Hematopoietic multipotent progenitor cell treated with erythropoietin and hydrocortisone succinate and interleukin-3 and kit ligand, for 4 days (in vitro differentiated cells): Measurements from ENCODE around the gene TRMT10B.
"Not testable (repeated sequence)": the region's sequence is repeated elsewhere in the genome, so short reads cannot be mapped to it uniquely, and the experiment has no call there.

Experiments used
- DNase-seq: peaks from one replicate; pipeline ENCODE4 v3.0.0-alpha.2; 2015

The TRMT10B gene

GRCh38 chr9:37751704-37752103 is 1.9 kb upstream of the TRMT10B start:
- DNase-seq = not testable (repeated sequence)

DNA sequence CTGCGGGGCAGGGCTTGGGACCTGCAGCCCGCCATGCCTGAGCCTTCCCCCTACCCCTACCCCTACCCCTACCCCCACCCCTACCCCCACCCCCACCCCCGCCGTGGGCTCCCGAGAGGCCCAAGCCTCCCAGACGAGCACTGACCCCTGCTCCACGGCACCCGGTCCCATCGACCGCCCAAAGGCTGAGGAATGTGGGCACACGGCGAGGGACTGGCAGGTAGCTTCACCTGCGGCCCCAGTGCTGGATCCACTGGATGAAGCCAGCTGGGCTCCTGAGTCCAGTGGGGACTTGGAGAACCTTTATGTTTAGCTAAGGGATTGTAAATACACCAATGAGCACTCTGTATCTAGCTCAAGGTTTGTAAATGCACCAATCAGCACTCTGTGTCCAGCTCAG is 1.5 kb upstream of the TRMT10B start:
- not testable (repeated sequence) for DNase-seq

DNA sequence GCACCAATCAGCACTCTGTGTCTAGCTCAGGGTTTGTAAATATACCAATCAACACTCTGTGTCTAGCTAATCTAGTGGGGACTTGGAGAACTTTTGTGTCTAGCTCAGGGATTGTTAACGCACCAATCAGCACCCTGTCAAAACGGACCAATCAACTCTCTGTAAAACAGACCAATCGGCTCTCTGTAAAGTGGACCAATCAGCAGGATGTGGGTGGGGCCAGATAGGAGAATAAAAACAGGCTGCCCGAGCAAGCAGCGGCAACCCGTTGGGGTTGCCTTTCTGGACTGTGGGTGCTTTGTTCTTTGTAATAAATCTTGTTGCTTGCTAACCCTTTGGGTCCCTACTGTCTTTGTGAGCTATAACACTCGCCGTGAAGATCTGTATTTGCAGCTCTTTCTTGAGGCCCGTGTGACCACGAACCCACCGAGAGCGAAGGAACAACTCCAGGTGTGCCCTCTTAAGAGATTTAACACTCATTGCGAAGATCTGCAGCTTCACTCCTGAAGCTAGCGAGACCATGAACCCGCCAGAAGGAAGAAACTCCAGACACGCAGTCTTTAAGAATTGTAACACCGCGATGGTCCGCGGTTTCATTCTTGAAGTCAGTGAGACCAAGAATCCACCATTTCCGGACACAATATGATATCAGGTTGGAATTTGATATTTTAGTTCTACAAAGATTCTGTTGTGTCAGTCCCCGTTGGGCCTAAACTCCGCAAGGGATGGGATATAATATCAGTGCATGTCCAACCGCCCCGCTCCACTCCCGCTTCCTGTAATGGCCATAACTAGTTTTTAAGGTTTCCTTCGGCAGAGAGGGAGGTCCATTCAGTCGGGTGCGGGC is 740 bp upstream of the TRMT10B start:
- no peak for DNase-seq

DNA sequence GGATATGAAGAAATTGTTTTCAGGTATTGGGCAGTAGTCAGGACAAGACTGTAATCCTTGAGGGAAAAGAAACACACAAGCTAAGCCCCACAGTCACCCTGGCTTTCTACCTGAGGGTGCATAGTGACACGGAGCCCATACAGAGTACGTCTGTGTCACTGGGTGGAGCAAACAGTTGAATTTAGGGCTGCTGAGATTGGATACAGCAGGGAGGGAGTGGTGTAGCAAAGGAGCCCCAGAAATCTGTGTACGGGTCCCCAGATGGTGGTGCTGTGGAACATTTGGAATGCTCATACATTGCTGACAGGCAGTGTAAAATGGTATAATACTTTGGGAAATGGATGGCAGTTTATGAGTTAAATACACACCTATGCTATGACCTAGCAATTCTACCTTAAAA is 5.1 kb downstream of the TRMT10B start:
- no peak for DNase-seq

DNA sequence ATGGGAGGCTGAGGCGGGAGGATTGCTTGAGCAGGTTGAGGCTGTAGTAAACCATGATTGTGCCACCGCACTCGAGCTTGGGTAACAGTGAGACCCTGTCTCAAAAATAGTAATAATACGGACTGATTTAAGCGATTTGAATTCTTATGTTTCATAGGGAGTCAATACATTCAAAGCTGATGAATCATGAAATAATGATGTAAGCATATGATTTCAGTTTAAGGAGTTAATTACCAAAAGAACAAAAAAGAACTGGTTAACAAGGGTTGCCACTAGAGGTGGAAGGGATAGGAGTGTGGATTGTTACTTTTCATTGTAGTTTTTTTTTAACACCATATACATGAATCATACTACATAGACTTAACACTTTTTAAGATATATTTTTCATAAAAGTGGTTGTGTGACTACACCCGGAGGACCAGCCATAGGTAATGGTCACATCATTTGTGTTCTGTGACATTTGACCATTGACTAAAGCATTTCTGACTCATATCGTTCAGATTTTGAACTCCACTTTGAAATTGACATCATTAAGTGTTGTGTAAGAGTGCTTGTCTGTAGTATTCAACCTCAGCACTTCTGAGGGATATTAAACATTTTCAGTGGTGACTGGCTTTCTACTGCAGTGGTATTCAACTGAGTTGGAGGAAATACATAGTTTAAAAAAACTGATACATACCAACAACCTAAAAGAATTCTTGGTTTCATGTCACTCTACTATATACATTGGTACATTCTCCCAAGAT is 7.0 kb downstream of the TRMT10B start:
- no peak for DNase-seq

DNA sequence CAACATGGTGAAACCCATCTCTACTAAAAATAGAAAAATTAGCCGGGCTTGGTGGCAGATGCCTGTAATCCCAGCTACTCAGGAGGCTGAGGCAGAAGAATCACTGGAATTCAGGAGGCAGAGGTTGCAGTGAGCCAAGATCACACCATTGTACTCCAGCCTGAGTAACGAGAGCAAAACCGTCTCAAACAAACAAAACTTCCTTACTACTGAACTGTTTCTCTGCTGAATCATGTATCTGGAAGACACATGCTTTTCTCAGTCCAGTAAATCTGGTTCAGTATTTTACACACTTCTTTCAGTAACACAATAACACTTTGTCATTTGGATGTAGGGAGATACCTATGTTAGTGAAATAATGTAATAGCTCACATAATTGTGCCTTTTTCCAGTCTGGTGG is 7.9 kb downstream of the TRMT10B start:
- no peak for DNase-seq

DNA sequence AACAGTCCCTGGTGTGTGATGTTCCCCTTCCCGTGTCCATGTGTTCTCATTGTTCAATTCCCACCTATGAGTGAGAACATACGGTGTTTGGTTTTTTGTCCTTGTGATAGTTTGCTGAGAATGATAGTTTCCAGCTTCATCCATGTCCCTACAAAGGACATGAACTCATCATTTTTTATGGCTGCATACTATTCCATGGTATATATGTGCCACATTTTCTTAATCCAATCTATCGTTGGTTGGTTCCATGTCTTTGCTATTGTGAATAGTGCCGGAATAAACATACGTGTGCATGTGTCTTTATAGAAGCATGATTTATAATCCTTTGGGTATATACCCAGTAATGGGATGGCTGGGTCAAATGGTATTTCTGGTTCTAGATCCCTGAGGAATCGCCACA is 11.7 kb downstream of the TRMT10B start:
- DNase-seq = not testable (repeated sequence)

GRCh38 chr9:37769306-37769705 is 15.7 kb downstream of the TRMT10B start:
- peak; percentile 44 for DNase-seq

DNA sequence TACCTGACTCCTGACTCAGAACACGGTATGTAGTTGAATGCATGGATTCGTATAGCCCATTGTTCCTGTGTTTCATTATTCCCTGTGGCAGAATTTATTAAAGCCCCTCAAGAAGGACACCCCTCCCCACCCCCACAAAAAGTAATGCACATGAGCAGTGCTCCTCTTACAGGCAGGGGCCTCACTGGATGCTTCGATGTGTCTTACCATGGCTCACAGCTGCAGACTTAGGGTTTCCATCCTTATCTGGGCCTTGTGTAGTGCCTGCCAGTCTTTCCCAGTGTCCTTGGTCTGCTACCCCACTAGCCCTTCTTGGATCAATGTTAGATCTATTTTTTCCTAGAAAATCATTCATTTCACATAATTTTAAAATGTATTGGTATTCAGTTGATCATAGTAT is 16.4 kb downstream of the TRMT10B start:
- no peak for DNase-seq

- DNase-seq = no peak
These were observed 21.8 kb downstream of the TRMT10B start for GRCh38 chr9:37775216-37775919.

- DNase-seq = no peak
These were observed 22.7 kb downstream of the TRMT10B start for GRCh38 chr9:37776328-37776727.

GRCh38 chr9:37778534-37778933 is 24.9 kb downstream of the TRMT10B start:
- no peak for DNase-seq

GRCh38 chr9:37784291-37784615 is 30.6 kb downstream of the TRMT10B start:
- DNase-seq = no peak

DNA sequence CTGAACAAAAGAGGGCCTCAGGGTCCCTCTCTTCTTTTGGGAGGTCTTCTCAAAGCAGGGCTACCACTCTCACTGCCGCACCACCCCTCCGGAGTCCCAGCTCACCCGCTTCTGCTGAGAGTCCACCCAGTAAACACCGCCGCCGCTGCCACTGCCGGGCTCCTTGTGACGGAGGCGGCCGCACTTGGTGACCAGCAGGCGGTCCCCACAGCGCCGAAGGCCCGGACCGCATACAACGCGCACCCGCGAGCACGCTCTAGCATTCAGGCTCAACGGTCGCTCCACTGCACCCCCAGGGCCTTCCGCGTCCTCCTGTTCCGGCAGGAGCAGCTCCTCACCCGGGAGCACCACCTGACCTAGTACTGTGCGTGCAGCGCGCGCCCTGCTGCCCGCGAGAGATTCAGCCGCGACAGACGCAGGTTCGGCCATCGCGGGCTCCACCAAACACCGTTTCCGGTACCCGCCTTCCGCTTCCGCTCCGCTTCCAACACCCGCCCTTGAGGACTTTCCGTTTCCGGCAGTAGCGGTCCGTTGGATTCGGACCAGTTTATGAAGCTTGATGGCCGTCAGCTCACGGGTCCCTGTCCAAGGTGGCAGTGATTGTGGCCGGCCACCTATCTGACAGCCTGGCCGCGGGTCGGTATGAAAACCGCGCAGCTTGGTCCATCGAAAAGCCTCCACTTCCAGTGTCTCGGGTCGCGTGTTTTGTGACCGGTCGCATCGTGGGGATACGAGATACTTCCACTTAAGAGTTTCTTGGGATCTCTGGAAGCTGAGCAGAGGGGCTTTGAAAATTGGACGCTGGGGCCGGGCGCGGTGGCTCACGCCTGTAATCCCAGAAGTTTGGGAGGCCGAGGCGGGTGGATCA is 31.2 kb downstream of the TRMT10B start, which contains the start of gene EXOSC3:
EXOSC3 (minus strand) TSS at position 449 of the 868 bp plus-strand sequence; CDS start at position 429, 20 bp downstream.
- peak; percentile 98 for DNase-seq

- DNase-seq = no peak
These were observed 33.5 kb downstream of the TRMT10B start for GRCh38 chr9:37787059-37787458.

- no peak for DNase-seq
These were observed 34.7 kb downstream of the TRMT10B start for GRCh38 chr9:37788332-37788731.

GRCh38 chr9:37790096-37790495 is 36.5 kb downstream of the TRMT10B start:
- no peak for DNase-seq

DNA sequence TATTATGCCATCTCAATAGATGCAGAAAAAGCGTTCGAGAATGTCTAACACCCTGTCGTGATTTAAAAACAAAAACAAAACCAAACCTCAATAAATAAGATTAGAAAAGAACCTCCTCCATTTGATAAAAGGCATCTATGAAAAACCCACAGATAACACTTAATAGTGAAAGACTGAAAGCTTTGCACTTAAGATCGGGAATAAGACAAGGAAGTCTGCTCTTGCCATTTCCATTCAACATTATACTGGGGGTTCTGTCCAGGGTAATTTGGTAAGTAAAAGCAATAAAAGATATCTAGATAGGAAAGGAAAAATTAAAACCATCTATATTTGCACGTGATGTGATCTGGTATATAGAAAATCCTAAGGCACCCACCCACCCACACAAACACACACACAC is 38.5 kb downstream of the TRMT10B start:
- no peak for DNase-seq

DNA sequence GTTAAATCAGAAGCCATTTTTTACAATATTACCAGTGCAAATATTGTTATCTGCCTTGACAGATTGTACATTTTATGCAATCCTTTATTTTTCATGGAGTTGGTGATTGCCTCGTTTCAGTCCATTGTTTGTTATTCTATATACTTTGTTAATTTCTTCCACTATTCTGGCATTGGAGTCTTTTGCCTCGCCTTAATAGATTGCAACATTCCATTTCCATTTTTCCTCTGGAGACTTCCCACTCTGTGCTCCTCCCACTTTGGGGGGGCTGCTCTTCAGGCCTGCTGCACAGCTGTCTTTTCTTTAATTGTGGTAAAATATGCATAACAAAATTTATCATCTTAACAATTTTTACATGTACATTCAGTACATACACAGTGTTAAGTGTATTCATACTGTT is 42.6 kb downstream of the TRMT10B start:
- no peak for DNase-seq

- DNase-seq = no peak
These were observed 45.1 kb downstream of the TRMT10B start for GRCh38 chr9:37798677-37799076.

- peak; percentile 91 for DNase-seq
These were observed 47.2 kb downstream of the TRMT10B start, which contains the start of gene DCAF10 for GRCh38 chr9:37800631-37801286. TSS of gene DCAF10 (plus strand) at chr9:37800797. CDS start at chr9:37800867, 70 bp downstream.

DNA sequence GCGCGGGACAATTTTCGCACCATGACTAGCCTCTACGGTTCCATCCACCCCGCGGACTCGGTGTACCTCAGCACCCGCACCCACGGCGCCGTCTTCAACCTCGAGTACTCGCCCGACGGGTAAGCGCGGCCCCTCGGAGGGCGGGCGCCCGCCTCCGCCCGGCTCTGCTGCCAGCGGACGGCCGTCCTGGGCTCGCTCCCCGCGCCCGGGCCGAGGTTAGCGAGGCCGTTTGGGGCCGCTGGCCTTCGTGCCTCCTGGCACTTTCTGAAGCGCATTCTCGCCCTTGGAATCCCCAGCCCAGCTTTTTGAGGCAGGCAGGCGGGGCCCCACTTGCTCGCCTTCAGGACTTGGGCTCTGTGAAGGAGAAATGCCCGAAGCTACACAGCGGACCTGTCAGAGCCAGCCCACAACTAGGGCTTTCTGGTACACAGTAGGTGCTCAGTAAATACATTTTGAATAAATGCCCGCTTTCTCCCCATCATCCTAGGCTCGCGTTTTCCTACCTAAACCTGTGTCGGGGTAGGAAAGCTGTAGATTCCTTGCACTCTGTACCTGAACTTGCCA is 47.8 kb downstream of the TRMT10B start:
- peak; percentile 49 for DNase-seq
